ENCODE results near the gene ABCC11.
"Not testable (repeated sequence)": the region's sequence is repeated elsewhere in the genome, so short reads cannot be mapped to it uniquely, and the experiment has no call there.

The ABCC11 gene

DNA sequence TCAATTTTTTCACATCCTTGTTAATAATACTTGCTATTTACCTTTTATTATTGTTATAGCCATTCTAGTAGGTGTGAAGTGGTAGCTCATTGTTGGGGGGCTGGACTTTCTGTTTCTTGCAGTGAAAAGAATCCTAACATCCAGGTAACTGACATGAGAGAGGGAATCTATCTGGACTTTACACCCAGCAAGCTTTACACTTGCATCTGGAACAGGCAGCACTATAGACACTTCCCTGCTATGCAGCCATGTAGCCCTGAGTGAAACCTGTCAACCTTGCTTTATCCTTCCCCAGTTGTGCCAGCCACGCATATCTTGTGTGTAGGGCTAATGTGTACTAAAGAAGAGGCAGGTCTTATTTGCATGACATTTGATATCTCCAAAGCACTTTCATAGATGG is 74.7 kb downstream of the ABCC11 start:
- Histone ChIP-seq H3K36me3 (ENCODE audit: insufficient read depth, low read length) (no peaks in the 10 kb centered on the region), H4K20me1 (ENCODE audit: insufficient read depth, low read length) (no peaks in the 10 kb centered on the region), H3K9me3 (ENCODE audit: insufficient read depth, low read length, severe bottlenecking) (no peaks in the 10 kb centered on the region), H3K4me3 (ENCODE audit: low read depth in 1 of 2, low read length in 2 of 2) (no peak overlapping the region), H3K4me2 (ENCODE audit: insufficient read depth, low read length) (no peak overlapping the region), H2AFZ (ENCODE audit: low read depth, low read length) (no peak overlapping the region), H3K9ac (ENCODE audit: low read depth, low read length) (no peak overlapping the region), H3K4me1 (ENCODE audit: insufficient read depth, low read length) (no peaks in the 10 kb centered on the region), H3K79me2 (ENCODE audit: insufficient read depth, low read length) (no peaks in the 10 kb centered on the region), H3K27me3 (ENCODE audit: insufficient read depth, low read length, poor library complexity) (no peaks in the 10 kb centered on the region), H3K27ac (ENCODE audit: low read length) (no peak overlapping the region)
- TF ChIP-seq EZH2 (IDR thresholded peaks at IDR 0.05; ENCODE audit: borderline replicate concordance, low read depth, low read length, severe bottlenecking): no peak
- TF ChIP-seq, protein P1, sequence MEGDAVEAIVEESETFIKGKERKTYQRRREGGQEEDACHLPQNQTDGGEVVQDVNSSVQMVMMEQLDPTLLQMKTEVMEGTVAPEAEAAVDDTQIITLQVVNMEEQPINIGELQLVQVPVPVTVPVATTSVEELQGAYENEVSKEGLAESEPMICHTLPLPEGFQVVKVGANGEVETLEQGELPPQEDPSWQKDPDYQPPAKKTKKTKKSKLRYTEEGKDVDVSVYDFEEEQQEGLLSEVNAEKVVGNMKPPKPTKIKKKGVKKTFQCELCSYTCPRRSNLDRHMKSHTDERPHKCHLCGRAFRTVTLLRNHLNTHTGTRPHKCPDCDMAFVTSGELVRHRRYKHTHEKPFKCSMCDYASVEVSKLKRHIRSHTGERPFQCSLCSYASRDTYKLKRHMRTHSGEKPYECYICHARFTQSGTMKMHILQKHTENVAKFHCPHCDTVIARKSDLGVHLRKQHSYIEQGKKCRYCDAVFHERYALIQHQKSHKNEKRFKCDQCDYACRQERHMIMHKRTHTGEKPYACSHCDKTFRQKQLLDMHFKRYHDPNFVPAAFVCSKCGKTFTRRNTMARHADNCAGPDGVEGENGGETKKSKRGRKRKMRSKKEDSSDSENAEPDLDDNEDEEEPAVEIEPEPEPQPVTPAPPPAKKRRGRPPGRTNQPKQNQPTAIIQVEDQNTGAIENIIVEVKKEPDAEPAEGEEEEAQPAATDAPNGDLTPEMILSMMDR (IDR thresholded peaks at IDR 0.05; ENCODE audit: borderline replicate concordance, extremely low read depth, low read length, poor library complexity, severe bottlenecking): no peak
- ATAC-seq (ENCODE audit: insufficient read depth, low read depth): no peak
- no peak for DNase-seq

DNA sequence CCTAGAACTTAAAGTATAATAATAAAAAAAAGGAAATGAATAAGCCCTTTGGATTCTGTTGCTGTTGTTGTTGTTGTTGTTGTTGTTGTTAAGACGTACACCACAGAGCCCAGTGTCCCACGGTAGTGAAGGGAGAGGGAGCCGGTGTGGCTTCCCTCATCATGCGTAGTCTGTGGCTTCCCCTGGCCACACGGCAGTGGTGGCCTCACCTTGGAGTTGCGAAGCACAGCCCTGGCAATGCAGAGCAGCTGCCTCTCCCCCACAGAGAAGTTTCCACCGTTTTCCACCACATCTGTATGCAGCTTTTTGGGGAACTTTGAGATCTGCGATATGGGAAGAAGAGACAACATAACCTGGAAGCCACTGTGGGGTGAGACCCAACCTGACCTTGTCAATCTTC is 77.4 kb downstream of the ABCC11 start:
- Histone ChIP-seq H3K4me3 (ENCODE audit: low read depth in 1 of 2, low read length in 2 of 2) (no peak overlapping the region), H3K9me3 (ENCODE audit: insufficient read depth, low read length, severe bottlenecking) (no peaks in the 10 kb centered on the region), H3K4me2 (ENCODE audit: insufficient read depth, low read length) (no peak overlapping the region), H3K27me3 (ENCODE audit: insufficient read depth, low read length, poor library complexity) (no peaks in the 10 kb centered on the region), H3K36me3 (ENCODE audit: insufficient read depth, low read length) (no peaks in the 10 kb centered on the region), H2AFZ (ENCODE audit: low read depth, low read length) (no peak overlapping the region), H3K27ac (ENCODE audit: low read length) (no peak overlapping the region), H3K4me1 (ENCODE audit: insufficient read depth, low read length) (peaks cover 2% of the 10 kb centered on the region; the same call in 1 of the 2 replicates), H4K20me1 (ENCODE audit: insufficient read depth, low read length) (no peaks in the 10 kb centered on the region), H3K9ac (ENCODE audit: low read depth, low read length) (no peak overlapping the region), H3K79me2 (ENCODE audit: insufficient read depth, low read length) (no peaks in the 10 kb centered on the region)
- DNase-seq (no peak), ATAC-seq (ENCODE audit: insufficient read depth, low read depth) (no peak)
- TF ChIP-seq, protein P1 (IDR thresholded peaks at IDR 0.05; ENCODE audit: borderline replicate concordance, extremely low read depth, low read length, poor library complexity, severe bottlenecking): no peak
- TF ChIP-seq EZH2 (IDR thresholded peaks at IDR 0.05; ENCODE audit: borderline replicate concordance, low read depth, low read length, severe bottlenecking): no peak

DNA sequence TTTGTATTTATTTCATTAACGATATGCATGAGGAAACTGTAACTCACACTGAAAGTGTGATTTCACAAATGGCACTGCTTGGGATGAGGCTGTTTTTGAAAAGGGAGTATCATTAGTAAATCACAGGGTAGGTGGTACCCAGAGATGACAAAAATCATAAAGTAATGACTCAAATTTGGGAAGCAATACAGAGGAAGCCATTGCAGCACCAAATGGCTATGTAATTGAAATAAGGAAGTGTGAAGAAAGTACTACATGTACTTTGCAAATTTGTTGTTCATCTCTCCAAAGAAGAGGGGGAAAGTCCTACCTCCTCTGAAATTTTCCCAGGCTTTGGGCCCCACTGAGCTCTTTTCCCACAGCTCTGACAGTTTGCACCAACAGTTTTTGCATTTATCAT is 79.3 kb downstream of the ABCC11 start:
- Histone ChIP-seq H3K9me3 (ENCODE audit: insufficient read depth, low read length, severe bottlenecking) (no peaks in the 10 kb centered on the region), H3K27ac (ENCODE audit: low read length) (no peak overlapping the region), H3K4me2 (ENCODE audit: insufficient read depth, low read length) (no peak overlapping the region), H3K4me1 (ENCODE audit: insufficient read depth, low read length) (peaks cover 4% of the 10 kb centered on the region; the same call in 1 of the 2 replicates), H2AFZ (ENCODE audit: low read depth, low read length) (no peak overlapping the region), H4K20me1 (ENCODE audit: insufficient read depth, low read length) (no peaks in the 10 kb centered on the region), H3K79me2 (ENCODE audit: insufficient read depth, low read length) (no peaks in the 10 kb centered on the region), H3K4me3 (ENCODE audit: low read depth in 1 of 2, low read length in 2 of 2) (no peak overlapping the region), H3K36me3 (ENCODE audit: insufficient read depth, low read length) (no peaks in the 10 kb centered on the region), H3K9ac (ENCODE audit: low read depth, low read length) (no peak overlapping the region), H3K27me3 (ENCODE audit: insufficient read depth, low read length, poor library complexity) (no peaks in the 10 kb centered on the region)
- ATAC-seq (ENCODE audit: insufficient read depth, low read depth): no peak
- DNase-seq: no peak
- no peak for TF ChIP-seq EZH2 (IDR thresholded peaks at IDR 0.05; ENCODE audit: borderline replicate concordance, low read depth, low read length, severe bottlenecking)
- TF ChIP-seq, protein P1 (IDR thresholded peaks at IDR 0.05; ENCODE audit: borderline replicate concordance, extremely low read depth, low read length, poor library complexity, severe bottlenecking): no peak

DNA sequence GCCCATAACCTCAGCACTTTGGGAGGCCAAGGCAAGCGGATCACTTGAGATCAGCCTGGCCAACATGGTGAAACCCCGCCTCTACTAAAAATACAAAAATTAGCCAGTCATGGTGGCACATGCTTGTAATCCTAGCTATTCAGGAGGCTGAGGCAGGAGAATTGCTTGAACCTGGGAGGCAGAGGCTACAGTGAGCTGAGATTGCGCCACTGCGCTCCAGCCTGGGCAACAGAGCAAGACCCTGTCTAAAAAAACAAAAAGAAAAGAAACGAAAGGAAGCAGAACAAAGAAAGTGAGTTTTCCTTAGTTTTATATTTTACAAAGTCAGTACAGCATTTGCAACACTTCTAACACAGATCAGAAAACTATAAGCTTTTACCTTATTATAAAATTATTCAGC is 80.7 kb downstream of the ABCC11 start:
- H3K9ac ChIP-seq (ENCODE audit: low read depth, low read length); H3K36me3 ChIP-seq (ENCODE audit: insufficient read depth, low read length); H3K4me3 ChIP-seq (ENCODE audit: low read depth in 1 of 2, low read length in 2 of 2); DNase-seq; ATAC-seq (ENCODE audit: insufficient read depth, low read depth); H3K27ac ChIP-seq (ENCODE audit: low read length); H3K4me1 ChIP-seq (ENCODE audit: insufficient read depth, low read length); H3K79me2 ChIP-seq (ENCODE audit: insufficient read depth, low read length); H3K4me2 ChIP-seq (ENCODE audit: insufficient read depth, low read length); H3K27me3 ChIP-seq (ENCODE audit: insufficient read depth, low read length, poor library complexity); H2AFZ ChIP-seq (ENCODE audit: low read depth, low read length); H4K20me1 ChIP-seq (ENCODE audit: insufficient read depth, low read length); H3K9me3 ChIP-seq (ENCODE audit: insufficient read depth, low read length, severe bottlenecking): not testable (repeated sequence)
